ENCODE results near the gene EYA4.

Gene EYA4

GRCh38 chr6:133242637-133243585 lies 1.8 kb downstream of the EYA4 start:
- in situ Hi-C loops (cut with MboI; ENCODE audit: low sequenced_read_pairs), result no loop called here

DNA sequence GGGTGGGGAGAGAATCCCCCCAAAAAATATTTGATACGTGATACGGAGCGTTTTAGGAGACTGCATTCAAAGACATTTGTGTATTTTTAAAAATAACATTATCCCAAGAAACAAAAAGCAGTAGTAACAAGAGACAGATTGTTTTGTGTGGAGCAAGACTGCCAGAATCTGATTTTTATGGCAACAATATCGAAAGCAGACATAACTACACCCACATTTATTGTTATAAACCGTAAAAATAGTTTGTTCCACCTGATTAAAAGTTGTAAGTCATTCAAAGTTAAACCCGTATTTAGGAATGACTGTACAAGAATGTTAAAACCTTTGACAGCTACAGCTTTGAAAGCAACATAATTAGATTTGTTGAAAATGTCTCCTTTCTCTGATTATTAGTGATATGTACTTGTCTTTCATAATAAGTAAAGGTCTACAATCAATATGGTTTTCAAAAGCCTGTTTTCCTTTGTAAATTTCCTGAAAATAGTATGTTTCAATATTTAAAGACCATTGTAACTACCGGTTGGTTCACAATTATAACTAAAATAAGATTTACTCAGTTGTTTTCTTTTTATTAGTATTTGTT lies 2.7 kb downstream of the EYA4 start:
- in situ Hi-C loops (cut with MboI; ENCODE audit: low sequenced_read_pairs), result no loop called here

GRCh38 chr6:133244519-133244918 lies 3.4 kb downstream of the EYA4 start:
- in situ Hi-C loops (cut with MboI; ENCODE audit: low sequenced_read_pairs), result no loop called here

DNA sequence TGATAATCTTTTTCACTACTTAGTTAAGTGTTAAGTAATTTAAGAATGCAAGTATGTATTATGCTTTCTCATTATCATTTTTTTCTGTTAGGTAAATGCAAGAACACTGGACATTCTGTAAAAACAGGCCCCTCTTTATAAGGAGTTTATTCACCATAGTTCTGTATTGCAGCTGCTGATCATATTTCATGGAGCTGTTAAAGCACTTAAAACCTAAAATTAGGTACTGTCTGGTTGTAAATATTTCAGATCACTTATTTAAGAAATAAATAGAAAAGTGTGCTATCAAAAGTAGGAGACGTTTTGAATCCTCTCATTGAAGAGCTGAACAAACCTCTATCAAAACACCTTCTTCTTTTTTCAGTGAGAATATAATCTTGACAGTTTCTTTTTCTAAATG lies 3.9 kb downstream of the EYA4 start:
- in situ Hi-C loops (cut with MboI; ENCODE audit: low sequenced_read_pairs), result no loop called here

GRCh38 chr6:133245422-133245903 lies 4.3 kb downstream of the EYA4 start:
- in situ Hi-C loops (cut with MboI; ENCODE audit: low sequenced_read_pairs), result no loop called here

- in situ Hi-C loops (cut with MboI; ENCODE audit: low sequenced_read_pairs), result no loop called here
These were observed 6.4 kb downstream of the EYA4 start for GRCh38 chr6:133247581-133247980.

- in situ Hi-C loops (cut with MboI; ENCODE audit: low sequenced_read_pairs), result no loop called here
These were observed 7.3 kb downstream of the EYA4 start for GRCh38 chr6:133248241-133249001.

DNA sequence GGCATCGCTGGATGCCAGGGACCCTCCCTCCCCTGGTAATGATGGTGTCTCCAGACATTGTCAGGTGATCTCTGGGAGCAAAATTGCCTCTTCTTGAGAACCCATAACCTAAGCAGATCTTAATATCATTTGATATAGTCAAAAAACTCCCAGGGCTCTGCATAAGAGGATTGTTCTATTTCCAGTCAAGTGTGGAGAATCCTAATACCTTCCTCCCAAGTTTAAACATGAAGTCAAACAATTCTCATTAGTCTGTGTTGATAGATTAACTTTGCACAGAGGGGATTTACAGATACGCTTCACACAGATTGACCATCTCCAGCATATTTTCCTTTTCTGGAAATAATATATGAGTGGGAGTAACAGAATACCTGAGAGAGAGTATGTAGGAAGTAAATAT lies 10.5 kb downstream of the EYA4 start:
- in situ Hi-C loops (cut with MboI; ENCODE audit: low sequenced_read_pairs), result no loop called here

DNA sequence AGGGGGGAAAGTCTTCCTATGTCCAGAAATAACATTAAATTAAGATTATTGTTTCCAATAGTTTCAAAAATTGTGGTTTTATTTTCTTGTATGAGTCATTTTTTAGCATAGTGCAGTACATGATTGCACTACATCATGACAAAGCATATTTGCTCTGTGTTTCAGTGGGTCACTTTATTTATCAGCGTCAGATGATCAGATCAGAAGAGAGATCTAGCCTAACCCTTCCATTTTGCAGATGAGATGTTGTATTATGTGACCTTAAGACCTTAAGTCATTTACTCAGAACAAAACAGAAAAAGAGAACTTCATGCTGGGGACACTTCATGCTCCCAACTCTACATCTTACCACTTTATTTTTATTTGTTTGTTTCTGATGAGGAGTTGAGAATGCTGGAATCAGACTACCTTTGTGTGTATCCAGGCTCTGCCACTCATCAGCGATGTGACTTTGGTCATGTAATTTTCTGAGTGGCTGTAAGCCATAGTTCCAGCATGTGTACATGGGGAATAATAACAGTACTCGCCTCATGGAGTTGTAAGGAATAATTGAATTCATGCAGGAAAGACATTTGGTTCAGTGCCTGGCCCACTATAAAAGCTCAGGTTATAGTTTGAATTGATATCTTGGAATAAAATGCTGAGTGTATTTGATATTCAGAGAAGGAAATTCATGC lies 13.5 kb downstream of the EYA4 start:
- in situ Hi-C loops (cut with MboI; ENCODE audit: low sequenced_read_pairs), result no loop called here

- in situ Hi-C loops (cut with MboI; ENCODE audit: low sequenced_read_pairs), result no loop called here
These were observed 16.5 kb downstream of the EYA4 start for GRCh38 chr6:133257545-133258105.

- in situ Hi-C loops (cut with MboI; ENCODE audit: low sequenced_read_pairs), result no loop called here
These were observed 18.4 kb downstream of the EYA4 start for GRCh38 chr6:133259561-133259960.

GRCh38 chr6:133262804-133263203 lies 21.6 kb downstream of the EYA4 start:
- in situ Hi-C loops (cut with MboI; ENCODE audit: low sequenced_read_pairs), result no loop called here

DNA sequence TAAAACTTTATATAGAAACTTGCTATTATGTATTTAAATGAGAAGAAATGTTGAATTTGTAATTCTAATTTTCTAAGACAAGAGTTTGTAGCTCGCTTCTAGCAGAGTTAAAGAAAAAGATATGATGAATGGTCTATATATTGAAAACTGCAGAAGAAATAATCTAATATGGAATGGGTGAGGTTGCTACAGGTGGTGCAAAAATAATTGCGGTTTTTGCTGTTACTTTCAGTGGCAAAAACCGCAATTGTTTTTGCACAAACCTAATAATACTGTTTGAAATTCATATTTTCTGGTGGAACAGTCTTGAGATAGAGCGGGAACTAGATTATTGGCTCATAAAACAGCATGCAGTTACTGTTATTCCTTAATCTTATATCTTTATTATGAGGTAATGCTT lies 23.9 kb downstream of the EYA4 start:
- in situ Hi-C loops (cut with MboI; ENCODE audit: low sequenced_read_pairs), result no loop called here

GRCh38 chr6:133266186-133266585 lies 25.0 kb downstream of the EYA4 start:
- in situ Hi-C loops (cut with MboI; ENCODE audit: low sequenced_read_pairs), result no loop called here

GRCh38 chr6:133268621-133269020 lies 27.5 kb downstream of the EYA4 start:
- in situ Hi-C loops (cut with MboI; ENCODE audit: low sequenced_read_pairs), result no loop called here

- in situ Hi-C loops (cut with MboI; ENCODE audit: low sequenced_read_pairs), result no loop called here
These were observed 33.7 kb downstream of the EYA4 start for GRCh38 chr6:133274813-133275212.

- in situ Hi-C loops (cut with MboI; ENCODE audit: low sequenced_read_pairs), result no loop called here
These were observed 34.1 kb downstream of the EYA4 start for GRCh38 chr6:133275213-133275612.

- in situ Hi-C loops (cut with MboI; ENCODE audit: low sequenced_read_pairs), result no loop called here
These were observed 36.2 kb downstream of the EYA4 start for GRCh38 chr6:133277228-133277899.

GRCh38 chr6:133277900-133278545 lies 36.9 kb downstream of the EYA4 start:
- in situ Hi-C loops (cut with MboI; ENCODE audit: low sequenced_read_pairs), result no loop called here

DNA sequence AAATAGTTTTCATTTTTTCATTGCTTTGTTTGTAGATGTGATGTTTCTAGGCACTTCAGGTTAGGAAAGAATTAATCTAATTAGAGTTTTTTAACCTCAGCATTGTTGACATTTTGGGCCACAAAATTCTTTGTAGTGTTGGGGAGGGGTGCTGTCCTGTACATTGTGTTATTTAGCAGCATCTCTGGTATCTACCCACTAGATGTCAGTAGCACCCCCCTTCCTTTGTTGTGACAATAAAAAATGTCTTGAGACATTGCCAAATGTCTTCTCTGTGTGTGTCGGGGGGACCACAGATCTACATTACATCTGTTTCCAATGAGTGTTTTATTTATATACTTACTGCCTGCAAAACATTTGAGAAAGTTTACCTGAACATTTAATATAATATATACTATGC lies 45.6 kb downstream of the EYA4 start:
- in situ Hi-C loops (cut with MboI; ENCODE audit: low sequenced_read_pairs), result no loop called here
